Activated CD8-positive, alpha-beta memory T cell treated with anti-CD3 and anti-CD28 coated beads for 48 hours (primary cell): ENCODE results near the gene DNAL1.

Source experiments
- DNase-seq, 3 experiments: peaks; one replicate each; pipeline ENCODE4 v3.0.0-alpha.2; 2020; ENCODE audit warnings: low read depth in 2 of 3, low spot score in 2 of 3

DNAL1 gene

GRCh38 chr14:73722581-73722980, 77.8 kb downstream of the DNAL1 start:
- DNase-seq: no peak

GRCh38 chr14:73723406-73723796, 78.6 kb downstream of the DNAL1 start:
- no peak for DNase-seq

- DNase-seq: no peak
Measured at GRCh38 chr14:73723797-73724661, 79.2 kb downstream of the DNAL1 start.

GRCh38 chr14:73724696-73725095, 79.9 kb downstream of the DNAL1 start:
- no peak for DNase-seq

GRCh38 chr14:73725116-73726024, 80.6 kb downstream of the DNAL1 start:
- no peak for DNase-seq

- DNase-seq: no peak
Measured at GRCh38 chr14:73726025-73726961, 81.5 kb downstream of the DNAL1 start.

- DNase-seq: no peak
Measured at GRCh38 chr14:73727166-73727565, 82.4 kb downstream of the DNAL1 start.

- peak; percentile 45 to 94 (median 91) for DNase-seq
Measured at GRCh38 chr14:73728717-73729330, 84.0 kb downstream of the DNAL1 start.

GRCh38 chr14:73729556-73730265, 84.9 kb downstream of the DNAL1 start:
- DNase-seq: no peak

- DNase-seq: no peak
Measured at GRCh38 chr14:73731111-73731510, 86.3 kb downstream of the DNAL1 start.

- DNase-seq: no peak
Measured at GRCh38 chr14:73732006-73732405, 87.2 kb downstream of the DNAL1 start.

GRCh38 chr14:73736842-73737241, 92.1 kb downstream of the DNAL1 start:
- DNase-seq: no peak

GRCh38 chr14:73738518-73739173, 93.9 kb downstream of the DNAL1 start:
- DNase-seq: no peak

GRCh38 chr14:73739174-73739898, 94.5 kb downstream of the DNAL1 start:
- no peak for DNase-seq

- no peak for DNase-seq
Measured at GRCh38 chr14:73739899-73740617, 95.3 kb downstream of the DNAL1 start.

- DNase-seq: no peak
Measured at GRCh38 chr14:73740618-73741326, 96.0 kb downstream of the DNAL1 start.

- peak in 1 of 3 experiments; percentile 64 for DNase-seq
Measured at GRCh38 chr14:73741386-73741875, 96.6 kb downstream of the DNAL1 start.
